PC-3 (cell line): ENCODE results near the gene MRPS25. TPM values are rescaled to one million over a fixed set of nuclear protein-coding genes. Genes with fewer than 3 reads are reported as not detected.

Experiments used
- ATAC-seq: fragments of 200-7000 bp; cut with Tn5 transposase; 2 replicates; pipeline ENCODE4 v1.9.1; 2020; ENCODE audit warnings: mild to moderate bottlenecking, moderate library complexity
- BruUV-seq: library from RNA; stranded (reverse); fragments of 400-500 nt; replicated peaks from 2 replicates; lab custom pipeline; 2021; lab: Mats Ljungman, UMichigan
- CTCF ChIA-PET: fragments of 300-600 bp; sonication (Branson Sonifier 250); formaldehyde crosslinking; loops from one replicate; lab custom pipeline; 2022; ENCODE audit warnings: antibody characterized with exemption; lab: Charles Lee
- POLR2A ChIA-PET: fragments of 300-600 bp; sonication (Branson Sonifier 250); formaldehyde crosslinking; loops from one replicate; lab custom pipeline; 2022; ENCODE audit warnings: antibody characterized with exemption; ENCODE audit not compliant: unreplicated experiment; lab: Charles Lee
- DNase-seq: peaks from one replicate; pipeline ENCODE4 v3.0.0-alpha.2; 2015
- H2AFZ ChIP-seq: fragments of 300-600 bp; sonication (generic); 2 replicates; pipeline ENCODE4 v1.6.0; 2016; ENCODE audit warnings: antibody characterized with exemption, low read length
- H3F3A ChIP-seq: fragments of 300-600 bp; sonication (generic); one replicate; pipeline ENCODE4 v1.6.0; 2017; ENCODE audit warnings: antibody characterized with exemption, low read length, control low read depth, mild to moderate bottlenecking; ENCODE audit not compliant: unreplicated experiment
- H3K27ac ChIP-seq: fragments of 300-600 bp; sonication (generic); 2 replicates; pipeline ENCODE4 v1.5.1; 2016; ENCODE audit warnings: mild to moderate bottlenecking, low read length
- H3K27me3 ChIP-seq: fragments of 300-600 bp; sonication (generic); 2 replicates; pipeline ENCODE4 v1.6.1; 2016; ENCODE audit warnings: low read length, mixed read lengths
- H3K36me3 ChIP-seq: fragments of 300-600 bp; sonication (generic); 2 replicates; pipeline ENCODE4 v1.6.1; 2016; ENCODE audit warnings: low read depth, mixed run types, low read length, mixed read lengths
- H3K4me1 ChIP-seq: fragments of 300-600 bp; sonication (generic); 2 replicates; pipeline ENCODE4 v1.5.1; 2016; ENCODE audit warnings: low read length; ENCODE audit not compliant: insufficient read depth
- H3K4me2 ChIP-seq: fragments of 300-600 bp; sonication (generic); 2 replicates; pipeline ENCODE4 v1.6.0; 2016; ENCODE audit warnings: low read length
- H3K4me3 ChIP-seq: fragments of 300-600 bp; sonication (generic); 2 replicates; pipeline ENCODE4 v1.5.1; 2016; ENCODE audit warnings: mild to moderate bottlenecking, low read length, mixed read lengths
- H3K79me2 ChIP-seq: fragments of 300-600 bp; sonication (generic); 2 replicates; pipeline ENCODE4 v1.6.1; 2017; ENCODE audit warnings: low read length, mixed read lengths
- H3K9ac ChIP-seq: fragments of 300-600 bp; sonication (generic); 2 replicates; pipeline ENCODE4 v1.6.0; 2016; ENCODE audit warnings: mild to moderate bottlenecking, low read length
- H3K9me2 ChIP-seq: fragments of 300-600 bp; sonication (generic); replicated peaks from 2 replicates; pipeline ENCODE4 v1.6.1; 2016; ENCODE audit warnings: mixed run types, low read length, mixed read lengths
- H3K9me3 ChIP-seq: fragments of 300-600 bp; sonication (generic); 2 replicates; pipeline ENCODE4 v1.6.1; 2016; ENCODE audit warnings: low read length, mixed read lengths
- H4K20me1 ChIP-seq: fragments of 300-600 bp; sonication (generic); 2 replicates; pipeline ENCODE4 v1.6.1; 2016; ENCODE audit warnings: low read length, mixed read lengths
- EZH2 ChIP-seq: fragments of 300-600 bp; sonication (generic); IDR thresholded peaks from one replicate; pipeline ENCODE4 v1.6.1; 2017; ENCODE audit warnings: antibody characterized with exemption, mild to moderate bottlenecking, low read length; ENCODE audit not compliant: unreplicated experiment
- EZH2phosphoT487 ChIP-seq: fragments of 300-600 bp; sonication (generic); IDR thresholded peaks from 2 replicates; pipeline ENCODE4 v1.6.1; 2018; ENCODE audit warnings: mild to moderate bottlenecking, antibody characterized with exemption, low read length, borderline replicate concordance
- intact Hi-C: fragments of 100-400 bp; cut with micrococcal nuclease; formaldehyde crosslinking; loops from 2 replicates; pipeline ENCODE4 v1.9.0; 2023
- total RNA-seq: library from RNA; depleted of rRNA; stranded (reverse); fragments of >200 nt; gene quantifications from 2 replicates; pipeline ENCODE4 v1.2.3, GENCODE V29; 2014
- TF ChIP-seq, protein P1 (sequence below): fragments of 300-600 bp; sonication (generic); conservative IDR thresholded peaks from 2 replicates; pipeline ENCODE4 v1.5.1; 2017; ENCODE audit warnings: antibody characterized with exemption, low read depth, mild to moderate bottlenecking, low read length

Gene MRPS25
- total RNA-seq, 1 experiment from 2014 or later: 42.9 TPM

- Histone ChIP-seq H3F3A (no peaks in the 10 kb centered on the region), H3K9me2 (no peaks in the 10 kb centered on the region), H3K27ac (no peak overlapping the region), H2AFZ (no peak overlapping the region), H3K4me1 (no peaks in the 10 kb centered on the region), H3K9me3 (no peaks in the 10 kb centered on the region), H3K9ac (no peak overlapping the region), H3K36me3 (peaks cover 92% of the 10 kb centered on the region), H3K79me2 (peaks cover 75% of the 10 kb centered on the region), H4K20me1 (peaks cover 27% of the 10 kb centered on the region; the same call in 1 of the 2 replicates), H3K27me3 (no peaks in the 10 kb centered on the region), H3K4me3 (no peak overlapping the region), H3K4me2 (no peak overlapping the region)
- CTCF ChIA-PET: no interaction called here
- intact Hi-C loops: no loop called here
- POLR2A ChIA-PET: no interaction called here
- ATAC-seq (no peak), DNase-seq (no peak)
- no peak for TF ChIP-seq EZH2phosphoT487
- no peak for TF ChIP-seq EZH2
- TF ChIP-seq, protein P1, sequence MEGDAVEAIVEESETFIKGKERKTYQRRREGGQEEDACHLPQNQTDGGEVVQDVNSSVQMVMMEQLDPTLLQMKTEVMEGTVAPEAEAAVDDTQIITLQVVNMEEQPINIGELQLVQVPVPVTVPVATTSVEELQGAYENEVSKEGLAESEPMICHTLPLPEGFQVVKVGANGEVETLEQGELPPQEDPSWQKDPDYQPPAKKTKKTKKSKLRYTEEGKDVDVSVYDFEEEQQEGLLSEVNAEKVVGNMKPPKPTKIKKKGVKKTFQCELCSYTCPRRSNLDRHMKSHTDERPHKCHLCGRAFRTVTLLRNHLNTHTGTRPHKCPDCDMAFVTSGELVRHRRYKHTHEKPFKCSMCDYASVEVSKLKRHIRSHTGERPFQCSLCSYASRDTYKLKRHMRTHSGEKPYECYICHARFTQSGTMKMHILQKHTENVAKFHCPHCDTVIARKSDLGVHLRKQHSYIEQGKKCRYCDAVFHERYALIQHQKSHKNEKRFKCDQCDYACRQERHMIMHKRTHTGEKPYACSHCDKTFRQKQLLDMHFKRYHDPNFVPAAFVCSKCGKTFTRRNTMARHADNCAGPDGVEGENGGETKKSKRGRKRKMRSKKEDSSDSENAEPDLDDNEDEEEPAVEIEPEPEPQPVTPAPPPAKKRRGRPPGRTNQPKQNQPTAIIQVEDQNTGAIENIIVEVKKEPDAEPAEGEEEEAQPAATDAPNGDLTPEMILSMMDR: no peak
- no TSS peak for BruUV-seq
Measured at GRCh38 chr3:15052335-15053242, 12.5 kb downstream of the MRPS25 start.

- H3K4me1 ChIP-seq: no peaks in the 10 kb centered on the region
- no peak for TF ChIP-seq EZH2phosphoT487
- TF ChIP-seq, protein P1: peak; percentile 77
- no peaks in the 10 kb centered on the region for H3F3A ChIP-seq
- POLR2A ChIA-PET: no interaction called here
- no TSS peak for BruUV-seq
- H3K36me3 ChIP-seq: peaks cover 92% of the 10 kb centered on the region
- no peak overlapping the region for H3K9ac ChIP-seq
- peaks cover 64% of the 10 kb centered on the region for H3K79me2 ChIP-seq
- intact Hi-C loops: no loop called here
- no peaks in the 10 kb centered on the region for H3K27me3 ChIP-seq
- H4K20me1 ChIP-seq: peaks cover 27% of the 10 kb centered on the region; the same call in 1 of the 2 replicates
- H3K4me3 ChIP-seq: no peak overlapping the region
- no peaks in the 10 kb centered on the region for H3K9me3 ChIP-seq
- no peaks in the 10 kb centered on the region for H3K9me2 ChIP-seq
- H2AFZ ChIP-seq: no peak overlapping the region
- H3K27ac ChIP-seq: no peak overlapping the region
- ATAC-seq: peak; percentile 92
- CTCF ChIA-PET: interaction anchor here (0.5 to 0.6 kb wide), 3 partner anchors 14 to 166 kb away, joined by 4 read pairs; partner anchors contain the start of gene MRPS25
- H3K4me2 ChIP-seq: no peak overlapping the region
- peak; percentile 62 for DNase-seq
Measured at GRCh38 chr3:15051531-15051930, 13.6 kb downstream of the MRPS25 start.
